ENCODE data around the gene OR10K1. TPM values are rescaled to one million over a fixed set of nuclear protein-coding genes. Genes with fewer than 3 reads are reported as not detected.

OR10K1 gene
- total RNA-seq, 1 experiment from 2014 or later, result not detected

DNA sequence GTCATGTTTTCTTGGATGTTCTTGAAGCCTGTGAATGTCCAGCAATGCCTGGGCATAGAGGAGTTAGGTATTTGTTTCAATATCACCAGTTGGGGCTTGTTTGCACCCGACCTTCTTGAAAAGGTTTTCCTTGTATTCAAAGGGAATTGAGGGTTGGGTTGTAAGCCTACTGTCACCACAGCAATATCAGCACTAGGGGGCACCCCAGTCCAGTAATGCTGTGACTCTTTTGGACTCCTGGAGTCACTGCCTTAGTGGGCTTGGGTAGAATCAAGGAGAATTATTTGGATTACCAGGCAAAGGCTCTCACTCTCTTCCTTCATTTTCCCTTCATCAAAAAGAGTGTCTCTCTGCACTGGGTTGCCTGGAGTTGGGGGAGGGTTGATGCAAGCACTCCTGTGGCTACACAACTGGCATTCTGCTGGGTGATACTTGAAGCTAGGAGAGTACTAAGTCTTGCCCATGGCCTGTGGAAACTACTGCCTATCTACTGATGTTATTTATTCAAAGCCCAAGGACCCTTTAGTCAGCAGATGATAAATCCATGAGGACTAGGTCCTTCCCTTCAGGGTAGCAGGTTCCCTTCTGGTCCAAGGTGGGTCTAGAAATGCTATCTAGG lies 44.8 kb downstream of the OR10K1 start:
- TF ChIP-seq, protein P1, sequence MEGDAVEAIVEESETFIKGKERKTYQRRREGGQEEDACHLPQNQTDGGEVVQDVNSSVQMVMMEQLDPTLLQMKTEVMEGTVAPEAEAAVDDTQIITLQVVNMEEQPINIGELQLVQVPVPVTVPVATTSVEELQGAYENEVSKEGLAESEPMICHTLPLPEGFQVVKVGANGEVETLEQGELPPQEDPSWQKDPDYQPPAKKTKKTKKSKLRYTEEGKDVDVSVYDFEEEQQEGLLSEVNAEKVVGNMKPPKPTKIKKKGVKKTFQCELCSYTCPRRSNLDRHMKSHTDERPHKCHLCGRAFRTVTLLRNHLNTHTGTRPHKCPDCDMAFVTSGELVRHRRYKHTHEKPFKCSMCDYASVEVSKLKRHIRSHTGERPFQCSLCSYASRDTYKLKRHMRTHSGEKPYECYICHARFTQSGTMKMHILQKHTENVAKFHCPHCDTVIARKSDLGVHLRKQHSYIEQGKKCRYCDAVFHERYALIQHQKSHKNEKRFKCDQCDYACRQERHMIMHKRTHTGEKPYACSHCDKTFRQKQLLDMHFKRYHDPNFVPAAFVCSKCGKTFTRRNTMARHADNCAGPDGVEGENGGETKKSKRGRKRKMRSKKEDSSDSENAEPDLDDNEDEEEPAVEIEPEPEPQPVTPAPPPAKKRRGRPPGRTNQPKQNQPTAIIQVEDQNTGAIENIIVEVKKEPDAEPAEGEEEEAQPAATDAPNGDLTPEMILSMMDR (IDR thresholded peaks at IDR 0.05), result peak; percentile 31
- no peak for TF ChIP-seq TCF7L2 (IDR thresholded peaks at IDR 0.05; ENCODE audit: low read depth, low read length)

DNA sequence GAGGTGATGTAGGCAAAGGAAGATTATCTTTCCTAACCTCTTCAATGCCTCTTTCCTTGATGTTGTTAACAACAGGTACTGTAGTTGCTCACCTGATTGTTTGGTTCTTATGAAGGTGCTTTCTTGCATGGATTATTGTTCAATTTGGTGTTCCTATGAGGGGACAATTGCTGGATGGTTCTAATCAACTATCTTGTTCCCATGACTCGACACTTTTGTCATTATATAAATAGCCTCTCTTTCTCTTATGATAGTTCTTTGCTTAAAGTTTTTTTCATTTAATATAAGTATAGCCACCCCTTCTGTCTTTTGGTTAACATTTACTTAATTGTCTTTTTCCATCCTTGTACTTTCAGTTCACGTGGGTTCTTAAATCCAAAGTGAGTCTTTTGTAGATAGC lies 45.9 kb downstream of the OR10K1 start:
- Histone ChIP-seq H3K27ac (ENCODE audit: low read length) (no peak overlapping the region), H3K4me1 (ENCODE audit: control insufficient read depth, insufficient read depth, low read length) (no peaks in the 10 kb centered on the region), H3K9me3 (ENCODE audit: control insufficient read depth, insufficient read depth, low read depth, low read length) (no peaks in the 10 kb centered on the region), H3K27me3 (ENCODE audit: control insufficient read depth, insufficient read depth, low read length) (no peaks in the 10 kb centered on the region), H3K4me3 (ENCODE audit: low read depth in 2 of 2, low read length in 2 of 2) (no peak overlapping the region), H3K36me3 (ENCODE audit: control insufficient read depth, insufficient read depth, low read length) (no peaks in the 10 kb centered on the region)
- ChIA-PET CTCF (no interaction called here), POLR2A (no interaction called here)
- BruUV-seq (replicated peaks), result no TSS peak
- TF ChIP-seq, protein P2, sequence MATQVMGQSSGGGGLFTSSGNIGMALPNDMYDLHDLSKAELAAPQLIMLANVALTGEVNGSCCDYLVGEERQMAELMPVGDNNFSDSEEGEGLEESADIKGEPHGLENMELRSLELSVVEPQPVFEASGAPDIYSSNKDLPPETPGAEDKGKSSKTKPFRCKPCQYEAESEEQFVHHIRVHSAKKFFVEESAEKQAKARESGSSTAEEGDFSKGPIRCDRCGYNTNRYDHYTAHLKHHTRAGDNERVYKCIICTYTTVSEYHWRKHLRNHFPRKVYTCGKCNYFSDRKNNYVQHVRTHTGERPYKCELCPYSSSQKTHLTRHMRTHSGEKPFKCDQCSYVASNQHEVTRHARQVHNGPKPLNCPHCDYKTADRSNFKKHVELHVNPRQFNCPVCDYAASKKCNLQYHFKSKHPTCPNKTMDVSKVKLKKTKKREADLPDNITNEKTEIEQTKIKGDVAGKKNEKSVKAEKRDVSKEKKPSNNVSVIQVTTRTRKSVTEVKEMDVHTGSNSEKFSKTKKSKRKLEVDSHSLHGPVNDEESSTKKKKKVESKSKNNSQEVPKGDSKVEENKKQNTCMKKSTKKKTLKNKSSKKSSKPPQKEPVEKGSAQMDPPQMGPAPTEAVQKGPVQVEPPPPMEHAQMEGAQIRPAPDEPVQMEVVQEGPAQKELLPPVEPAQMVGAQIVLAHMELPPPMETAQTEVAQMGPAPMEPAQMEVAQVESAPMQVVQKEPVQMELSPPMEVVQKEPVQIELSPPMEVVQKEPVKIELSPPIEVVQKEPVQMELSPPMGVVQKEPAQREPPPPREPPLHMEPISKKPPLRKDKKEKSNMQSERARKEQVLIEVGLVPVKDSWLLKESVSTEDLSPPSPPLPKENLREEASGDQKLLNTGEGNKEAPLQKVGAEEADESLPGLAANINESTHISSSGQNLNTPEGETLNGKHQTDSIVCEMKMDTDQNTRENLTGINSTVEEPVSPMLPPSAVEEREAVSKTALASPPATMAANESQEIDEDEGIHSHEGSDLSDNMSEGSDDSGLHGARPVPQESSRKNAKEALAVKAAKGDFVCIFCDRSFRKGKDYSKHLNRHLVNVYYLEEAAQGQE (IDR thresholded peaks at IDR 0.05; ENCODE audit: insufficient read depth in 1 of 2, low read depth in 2 of 2, low read length in 1 of 2), result no peak
- no peak for TF ChIP-seq POLR2AphosphoS5 (IDR thresholded peaks at IDR 0.05; ENCODE audit: low read depth, low read length)
- TF ChIP-seq, protein P1 (IDR thresholded peaks at IDR 0.05), result no peak
- no peak for TF ChIP-seq TCF7L2 (IDR thresholded peaks at IDR 0.05; ENCODE audit: low read depth, low read length)
- TF ChIP-seq SIN3A (IDR thresholded peaks at IDR 0.05; ENCODE audit: borderline replicate concordance, insufficient read depth, low read depth, low read length), result no peak
- DNase-seq (ENCODE audit: low read depth, low spot score) (no peak), ATAC-seq (no peak)
- in situ Hi-C loops (cut with HindIII; ENCODE audit: low pct_unique_long_range_greater_than_20kb, low sequenced_read_pairs), result no loop called here
- intact Hi-C loops (cut with micrococcal nuclease; ENCODE audit: unreplicated experiment), result no loop called here

More for the DNA sequence above, 44.8 kb downstream of the OR10K1 start:
- no TSS peak for BruUV-seq (replicated peaks)
- DNase-seq (ENCODE audit: low read depth, low spot score), result no peak
- Histone ChIP-seq H3K36me3 (ENCODE audit: control insufficient read depth, insufficient read depth, low read length) (no peaks in the 10 kb centered on the region), H3K4me3 (ENCODE audit: low read depth in 2 of 2, low read length in 2 of 2) (no peak overlapping the region), H3K9me3 (ENCODE audit: control insufficient read depth, insufficient read depth, low read depth, low read length) (no peaks in the 10 kb centered on the region), H3K27me3 (ENCODE audit: control insufficient read depth, insufficient read depth, low read length) (no peaks in the 10 kb centered on the region), H3K27ac (ENCODE audit: low read length) (no peak overlapping the region), H3K4me1 (ENCODE audit: control insufficient read depth, insufficient read depth, low read length) (no peaks in the 10 kb centered on the region)
- ATAC-seq, result no peak
- ChIA-PET POLR2A (no interaction called here), CTCF (interaction anchor here (0.7 kb wide), 1 partner anchor 290 kb away, joined by 4 read pairs; no protein-coding TSS in a partner anchor)
- intact Hi-C loops (cut with micrococcal nuclease; ENCODE audit: unreplicated experiment) (no loop called here), in situ Hi-C loops (cut with HindIII; ENCODE audit: low pct_unique_long_range_greater_than_20kb, low sequenced_read_pairs) (no loop called here)
